TTC549 (cell line): Measurements from ENCODE around the gene SNRPB2.

Experiments used
- FAIRE-seq: peaks from 2 replicates; lab custom pipeline; 2012; peaks lifted over from hg19 to GRCh38; lab: Jason Lieb, UNC

SNRPB2 gene

DNA sequence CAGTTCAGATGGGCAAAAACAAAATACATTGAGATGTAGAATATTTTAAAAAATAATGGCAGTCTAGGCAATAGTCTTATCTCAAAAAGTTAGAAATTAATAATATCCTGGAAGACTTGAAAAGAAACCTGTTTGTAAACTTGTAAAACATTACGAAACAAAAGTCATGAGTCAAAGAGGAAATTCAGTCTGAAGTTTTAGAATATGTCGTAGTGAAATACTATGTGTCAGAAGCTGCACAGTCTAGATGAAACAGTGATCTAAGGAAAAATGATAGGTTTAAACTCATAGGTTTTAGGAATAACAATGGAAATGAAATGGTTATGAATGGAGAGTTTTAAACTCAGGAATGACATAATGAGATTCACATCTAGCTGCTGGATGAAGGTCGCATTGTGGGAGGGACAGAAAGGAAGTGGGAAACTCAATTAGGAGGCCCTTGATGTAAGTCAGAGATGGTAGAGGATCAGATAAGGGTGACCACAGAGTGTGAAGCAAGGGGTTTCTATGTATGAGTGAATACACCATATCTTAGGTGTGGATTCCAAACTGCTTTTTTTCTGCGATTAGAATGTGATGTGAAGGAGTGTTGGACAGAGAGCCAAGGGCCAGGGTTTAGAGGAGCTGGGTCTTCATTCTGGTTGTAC, 2.8 kb downstream of the SNRPB2 start:
- FAIRE-seq: no peak

DNA sequence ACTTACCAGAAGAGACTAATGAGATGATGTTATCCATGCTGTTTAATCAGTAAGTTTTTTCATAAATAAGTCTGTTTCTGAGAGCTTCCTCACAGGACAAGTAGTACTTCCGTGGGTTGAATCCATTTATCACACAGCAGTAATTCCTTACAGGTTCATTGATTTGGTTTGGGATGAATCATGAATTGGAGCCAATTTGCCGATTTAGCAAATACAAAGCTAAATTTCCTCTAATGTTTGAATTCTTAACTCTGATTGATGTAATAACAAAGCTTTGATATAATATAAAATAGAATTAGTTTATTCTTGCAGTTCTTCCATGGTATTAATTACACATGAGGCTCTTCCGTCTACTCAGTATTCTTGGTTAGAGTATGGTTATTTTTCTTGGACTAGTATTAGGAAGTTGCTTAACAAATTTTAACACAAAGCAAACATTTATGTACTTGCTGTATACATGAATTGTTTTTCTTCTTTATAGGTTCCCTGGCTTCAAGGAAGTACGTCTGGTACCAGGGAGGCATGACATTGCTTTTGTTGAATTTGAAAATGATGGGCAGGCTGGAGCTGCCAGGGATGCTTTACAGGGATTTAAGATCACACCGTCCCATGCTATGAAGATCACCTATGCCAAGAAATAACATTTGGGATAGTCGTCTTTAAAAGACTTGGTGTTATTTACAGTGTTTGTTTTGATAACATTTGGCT, 10.7 kb downstream of the SNRPB2 start:
- FAIRE-seq: no peak

DNA sequence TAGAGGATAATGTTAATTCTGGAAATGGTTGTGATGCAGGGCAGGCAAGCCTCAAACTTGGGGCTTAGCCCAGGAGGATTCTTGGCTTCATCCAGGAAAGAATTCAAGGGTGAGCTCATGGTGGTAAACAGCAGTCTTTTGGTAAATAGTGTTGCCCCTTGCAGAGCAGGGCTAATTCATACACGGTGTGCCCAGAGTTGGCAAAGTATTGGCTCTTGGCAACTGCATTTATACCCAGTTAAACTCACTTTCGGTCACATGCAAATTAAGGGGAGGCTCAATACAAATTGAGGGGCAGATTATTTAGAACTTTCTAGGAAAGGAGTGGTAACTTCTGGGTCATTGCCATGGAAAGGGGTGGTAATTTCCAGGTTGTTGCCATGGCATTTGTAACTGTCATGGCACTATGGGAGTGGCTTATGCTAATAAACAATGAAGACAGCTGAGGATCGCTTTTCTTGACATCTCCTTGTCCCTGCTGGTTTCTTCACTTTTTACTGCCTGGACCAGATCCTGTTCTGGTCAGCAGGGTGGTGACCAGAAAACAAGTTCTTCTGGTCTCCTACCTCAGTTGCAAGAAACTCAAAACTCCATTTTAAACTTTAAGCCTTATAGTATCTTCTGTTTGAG, 14.5 kb downstream of the SNRPB2 start:
- FAIRE-seq: no peak

DNA sequence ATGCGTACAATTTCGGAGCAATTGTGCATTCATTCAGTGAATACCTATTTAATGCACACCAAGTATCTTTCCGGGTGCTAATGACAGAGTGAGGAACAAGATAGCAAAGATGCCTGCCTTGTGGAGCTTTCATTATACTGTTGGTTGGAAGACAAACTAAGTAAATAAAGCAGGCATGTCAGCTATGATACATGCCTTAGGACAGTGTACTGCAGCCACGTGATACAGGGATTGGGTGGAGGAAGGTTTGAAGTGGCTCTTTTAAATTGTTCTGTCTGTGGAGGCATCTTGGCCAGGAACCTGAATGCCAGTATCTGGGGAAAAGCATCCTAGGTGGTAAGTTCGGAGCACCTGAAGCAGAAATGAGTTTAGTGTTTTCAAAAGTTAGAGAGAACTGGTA, 15.4 kb downstream of the SNRPB2 start:
- FAIRE-seq: no peak

GRCh38 chr20:16747291-16747811, 17.5 kb downstream of the SNRPB2 start:
- FAIRE-seq: no peak

DNA sequence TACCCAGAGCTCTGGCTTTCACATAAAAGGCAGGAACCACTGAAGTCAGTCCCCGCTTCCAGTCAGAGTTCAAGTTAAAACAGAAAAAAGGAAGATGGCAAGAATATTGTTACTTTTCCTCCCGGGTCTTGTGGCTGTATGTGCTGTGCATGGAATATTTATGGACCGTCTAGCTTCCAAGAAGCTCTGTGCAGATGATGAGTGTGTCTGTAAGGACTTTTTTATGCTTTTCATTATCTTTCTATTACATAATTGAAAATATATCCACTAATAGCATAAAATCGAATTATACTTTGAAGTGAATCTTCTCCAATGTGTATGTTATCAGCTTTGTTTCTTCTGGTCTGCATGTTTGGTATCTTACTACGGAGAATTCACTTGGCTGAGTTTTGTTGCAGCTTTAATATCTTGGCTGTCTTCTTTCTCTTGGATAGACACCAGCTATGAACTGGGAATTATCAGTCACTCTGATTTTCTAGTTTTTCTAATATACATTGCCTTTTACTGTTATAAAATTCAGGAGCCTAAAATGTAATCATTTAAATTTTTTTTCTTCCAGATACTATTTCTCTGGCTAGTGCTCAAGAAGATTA, 18.6 kb downstream of the SNRPB2 start, which contains the start of gene OTOR:
TSS of gene OTOR (plus strand) at position 51 of the 593 bp plus-strand sequence. CDS start at position 95, 44 bp downstream.
- no peak for FAIRE-seq

DNA sequence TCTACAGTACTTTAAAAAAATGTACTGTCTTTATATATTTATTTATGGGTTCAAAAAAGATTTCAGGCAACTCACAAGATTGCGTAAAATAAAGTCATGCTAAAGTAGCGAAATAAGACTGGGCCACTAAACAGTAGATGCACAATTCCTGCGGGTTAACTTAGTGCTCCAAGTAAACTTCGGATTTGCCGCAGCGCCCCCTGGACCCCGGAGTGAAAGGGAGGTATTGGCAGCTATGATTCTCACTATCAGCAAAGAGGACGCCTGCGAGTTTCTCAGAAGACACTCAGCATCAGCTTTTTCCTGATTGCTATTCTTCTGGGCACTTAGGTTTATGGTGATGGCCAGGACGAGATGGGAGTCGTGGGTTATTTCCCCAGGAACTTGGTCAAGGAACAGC, 19.7 kb downstream of the SNRPB2 start:
- no peak for FAIRE-seq

DNA sequence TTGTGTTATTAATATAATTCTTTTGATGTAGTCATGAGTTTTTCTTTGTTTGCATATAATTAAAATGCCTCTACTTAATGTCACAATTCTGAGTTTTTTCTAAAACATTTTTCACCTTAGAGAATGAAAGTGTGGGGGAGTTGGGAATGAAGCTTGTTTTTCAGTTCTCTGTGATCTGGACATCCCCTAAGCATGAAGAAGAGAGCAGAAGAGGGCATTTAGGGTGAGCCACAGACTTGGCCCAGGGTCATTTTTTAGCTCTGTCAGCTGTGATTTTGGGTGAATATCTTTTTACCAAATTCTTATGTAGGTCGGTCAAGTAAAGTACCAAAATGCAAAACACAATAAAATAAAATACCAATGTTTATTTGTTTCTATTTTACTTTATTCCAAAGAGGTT, 22.3 kb downstream of the SNRPB2 start:
- no peak for FAIRE-seq

GRCh38 chr20:16752901-16753300, 23.1 kb downstream of the SNRPB2 start:
- FAIRE-seq: no peak

DNA sequence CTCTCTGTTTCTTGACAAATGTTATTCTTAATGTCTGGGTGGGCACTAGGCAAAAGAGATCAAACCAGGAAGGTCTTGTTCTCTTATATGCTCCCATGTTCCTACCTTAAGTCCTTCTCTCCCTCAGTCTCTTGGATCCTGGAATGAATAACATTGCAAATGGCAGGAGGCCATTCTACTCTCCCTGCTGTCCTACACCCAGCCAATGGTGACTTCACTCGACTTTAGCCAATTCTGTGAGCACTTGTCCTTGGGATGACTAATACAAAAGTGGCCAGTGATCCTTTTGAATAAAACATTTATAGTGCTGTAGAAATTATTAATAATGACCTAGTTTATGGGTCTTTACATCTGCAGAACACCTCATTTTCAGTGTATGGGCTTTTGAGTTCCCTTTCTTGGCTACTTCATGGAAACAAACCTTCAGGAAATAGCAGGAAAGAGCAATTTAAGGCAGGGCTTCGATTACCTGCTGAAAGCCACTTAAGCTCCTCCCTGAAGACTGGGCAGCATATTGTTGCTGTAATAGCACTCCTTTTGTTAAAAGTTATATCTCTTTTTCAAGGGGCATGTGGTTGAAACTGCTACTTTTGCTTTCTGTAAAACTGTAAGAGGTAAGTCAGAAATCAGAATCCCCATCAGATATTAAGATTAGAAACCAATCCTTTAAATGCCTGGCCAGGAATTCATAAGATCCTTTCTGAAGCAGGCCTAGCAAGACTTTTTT, 28.8 kb downstream of the SNRPB2 start:
- FAIRE-seq: no peak

- FAIRE-seq: no peak
Measured at GRCh38 chr20:16759181-16759563, 29.3 kb downstream of the SNRPB2 start.

DNA sequence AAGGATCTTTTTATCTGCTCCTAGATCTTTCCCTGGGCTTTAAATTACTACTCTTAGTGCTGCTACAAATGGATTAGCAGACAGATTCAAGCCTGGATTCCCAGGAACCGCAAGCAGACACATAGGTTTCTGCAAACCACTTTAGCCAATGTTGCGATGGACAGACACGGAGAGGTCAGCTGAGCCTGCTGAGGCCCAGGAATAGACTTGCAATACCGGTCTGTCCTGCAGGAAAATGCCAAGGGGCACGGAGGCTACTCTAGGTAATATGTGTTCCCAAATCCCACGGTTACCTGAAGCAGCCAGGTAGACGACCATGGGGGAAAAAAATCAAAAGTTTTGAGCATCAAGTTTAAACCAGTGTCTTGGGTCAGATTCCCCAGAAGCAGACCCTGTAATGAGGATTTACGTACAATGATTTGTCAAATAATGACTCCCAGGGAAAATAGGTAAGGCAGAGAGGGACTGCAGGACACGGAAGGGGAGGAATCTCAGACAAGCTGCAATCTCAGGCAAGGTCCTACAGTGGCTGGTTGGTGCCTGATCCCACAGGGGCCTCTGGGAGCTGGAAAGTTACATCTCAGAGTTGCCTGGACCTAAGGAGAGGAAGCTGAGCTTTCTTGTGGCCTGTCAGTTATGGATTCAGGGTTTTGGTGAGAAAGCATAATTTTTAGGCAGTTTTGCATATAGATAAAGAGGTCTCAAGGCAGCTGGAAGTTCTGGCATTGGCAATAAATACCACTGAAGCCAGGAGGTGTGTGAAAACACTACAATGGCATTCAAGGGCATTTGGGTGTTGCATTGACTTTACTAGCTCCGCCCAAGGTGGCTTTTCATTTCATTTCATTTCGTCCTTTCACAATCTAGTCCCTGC, 30.8 kb downstream of the SNRPB2 start:
- no peak for FAIRE-seq

- FAIRE-seq: no peak
Measured at GRCh38 chr20:16761305-16761829, 31.5 kb downstream of the SNRPB2 start.

GRCh38 chr20:16764560-16764959, 34.7 kb downstream of the SNRPB2 start:
- FAIRE-seq: no peak

DNA sequence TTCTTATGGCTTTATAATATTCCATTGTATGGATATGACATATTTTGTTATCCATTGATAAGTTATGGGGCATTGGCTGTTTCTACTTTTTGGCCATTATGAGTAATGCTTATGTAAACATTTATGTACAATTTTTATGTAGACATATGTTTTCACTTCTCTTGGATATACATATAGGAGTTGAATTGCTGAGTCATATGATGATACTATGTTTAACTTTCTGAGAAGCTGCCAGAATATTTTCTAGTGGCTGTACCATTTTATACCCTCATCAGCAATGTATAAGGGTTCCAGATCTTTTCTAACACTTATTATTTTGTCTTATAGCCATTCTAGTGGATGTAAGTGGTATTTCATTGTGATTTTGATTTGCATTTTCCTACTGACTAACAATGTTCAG, 41.4 kb downstream of the SNRPB2 start:
- no peak for FAIRE-seq

DNA sequence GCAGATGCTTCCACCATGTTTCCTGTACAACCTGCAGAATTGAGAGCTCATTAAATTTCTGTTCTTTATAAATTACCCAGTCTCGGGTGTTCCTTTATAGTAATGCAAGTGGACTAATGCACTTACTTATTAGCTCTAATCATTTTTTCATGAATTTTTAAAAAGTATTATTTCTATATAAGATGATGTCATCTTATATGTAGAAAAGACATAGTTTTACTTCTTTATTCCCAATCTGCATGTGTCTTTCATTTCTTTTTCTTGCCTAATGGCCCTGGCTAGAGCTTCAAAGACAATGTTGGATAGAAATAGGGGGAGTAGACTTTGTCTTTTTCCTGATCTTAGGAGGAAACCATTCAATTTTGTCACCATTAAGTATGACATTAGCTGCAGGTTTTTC, 46.1 kb downstream of the SNRPB2 start:
- no peak for FAIRE-seq

DNA sequence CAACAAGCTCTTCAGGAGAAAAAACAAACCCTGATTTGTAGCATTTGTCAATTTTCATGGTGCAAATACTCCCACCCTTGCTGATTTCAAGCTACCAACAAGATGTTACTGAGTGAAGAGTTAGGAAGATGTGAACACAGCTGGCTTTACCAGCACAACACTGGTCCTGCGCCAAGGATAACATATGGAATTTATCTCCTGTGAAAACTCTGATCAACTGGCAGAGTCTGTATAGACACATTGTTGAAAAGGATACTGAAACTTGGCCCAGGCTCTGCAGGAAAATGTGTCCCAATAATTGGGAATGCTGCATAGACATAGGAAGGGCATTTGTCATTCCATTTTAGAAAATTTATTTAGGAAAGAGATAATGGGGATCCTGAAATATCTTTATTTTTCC, 47.3 kb downstream of the SNRPB2 start:
- FAIRE-seq: no peak

GRCh38 chr20:16778159-16778558, 48.3 kb downstream of the SNRPB2 start:
- no peak for FAIRE-seq

- FAIRE-seq: no peak
Measured at GRCh38 chr20:16781496-16781895, 51.7 kb downstream of the SNRPB2 start.

GRCh38 chr20:16785226-16785625, 55.4 kb downstream of the SNRPB2 start:
- no peak for FAIRE-seq
